ENCODE results near the gene CYP1A1.

The CYP1A1 gene

GRCh38 chr15:74725845-74726773, 781 bp upstream of the CYP1A1 start:
- DNase-seq (ENCODE audit: low read depth): no peak

GRCh38 chr15:74724570-74725224, 631 bp downstream of the CYP1A1 start:
- peak; percentile 35 for DNase-seq (ENCODE audit: low read depth)
- H3K4me3 ChIP-seq (ENCODE audit: low read depth, low read length): no peak overlapping the region
- no peak for TF ChIP-seq CTCF (IDR thresholded peaks at IDR 0.05; ENCODE audit: control insufficient read depth, extremely low read depth, insufficient read depth)

More at GRCh38 chr15:74725845-74726773, 781 bp upstream of the CYP1A1 start:
- H3K4me3 ChIP-seq (ENCODE audit: low read depth, low read length): peak overlapping the region; percentile 54
- 0 out of 2 replicates have a peak, but pooled peaks have one; percentile 0 for TF ChIP-seq CTCF (IDR thresholded peaks at IDR 0.05; ENCODE audit: control insufficient read depth, extremely low read depth, insufficient read depth)

- no peak for TF ChIP-seq CTCF (IDR thresholded peaks at IDR 0.05; ENCODE audit: control insufficient read depth, extremely low read depth, insufficient read depth)
- peak; percentile 22 for DNase-seq (ENCODE audit: low read depth)
- no peak overlapping the region for H3K4me3 ChIP-seq (ENCODE audit: low read depth, low read length)
These were observed 1.5 kb downstream of the CYP1A1 start for GRCh38 chr15:74723754-74724334.

GRCh38 chr15:74723187-74723586, 2.1 kb downstream of the CYP1A1 start:
- H3K4me3 ChIP-seq (ENCODE audit: low read depth, low read length): no peak overlapping the region
- TF ChIP-seq CTCF (IDR thresholded peaks at IDR 0.05; ENCODE audit: control insufficient read depth, extremely low read depth, insufficient read depth): no peak
- DNase-seq (ENCODE audit: low read depth): no peak

- no peak for TF ChIP-seq CTCF (IDR thresholded peaks at IDR 0.05; ENCODE audit: control insufficient read depth, extremely low read depth, insufficient read depth)
- H3K4me3 ChIP-seq (ENCODE audit: low read depth, low read length): no peak overlapping the region
- no peak for DNase-seq (ENCODE audit: low read depth)
These were observed 2.7 kb downstream of the CYP1A1 start for GRCh38 chr15:74722591-74722990.

- no peak overlapping the region for H3K4me3 ChIP-seq (ENCODE audit: low read depth, low read length)
- DNase-seq (ENCODE audit: low read depth): no peak
- no peak for TF ChIP-seq CTCF (IDR thresholded peaks at IDR 0.05; ENCODE audit: control insufficient read depth, extremely low read depth, insufficient read depth)
These were observed 8.7 kb downstream of the CYP1A1 start for GRCh38 chr15:74716651-74717050.
